Left cardiac atrium (tissue), 4 donors: ENCODE data around the gene PNCK. TPM values are rescaled to one million over a fixed set of nuclear protein-coding genes. Genes with fewer than 3 reads are reported as not detected.
A peak's percentile ranks its signal among the peaks of the same experiment; 100 is the strongest.

Experiments used
- ATAC-seq, 2 donors: fragments of 200-7000 bp; cut with Tn5 transposase; one replicate each; pipeline ENCODE4 v1.9.1; 2020; ENCODE audit warnings: mild to moderate bottlenecking in 2 of 2, moderate library complexity in 2 of 2
- DNase-seq: peaks from one replicate; pipeline ENCODE4 v3.0.0-alpha.2; 2020
- intact Hi-C, 2 donors: fragments of 100-400 bp; cut with DNase I; formaldehyde crosslinking; loops; one replicate each; pipeline versions ENCODE4 v1.14.1 to v1.15.1; 2022 to 2023
- total RNA-seq, 2 donors: library from RNA; stranded (reverse); fragmentation: NEBNext Ultra II Directional; extraction: Animal tissue kit (Norgen Biotek cat#: 25700); gene quantifications; one replicate each; pipeline ENCODE4 v1.2.1, GENCODE V29; 2021
- donor health status: DM: no; HTN: yes; CAD: no.
- donor health status: DM: no; HTN: yes; CAD: no; lungs with severe emphysema.
- donor health status: DM: yes; HTN: yes; CAD: no.
- donor health status: Dilated cardiomyopathy.

Gene PNCK
- total RNA-seq, 2 donors from 2014 or later, result 9.7 to 14.6 TPM

DNA sequence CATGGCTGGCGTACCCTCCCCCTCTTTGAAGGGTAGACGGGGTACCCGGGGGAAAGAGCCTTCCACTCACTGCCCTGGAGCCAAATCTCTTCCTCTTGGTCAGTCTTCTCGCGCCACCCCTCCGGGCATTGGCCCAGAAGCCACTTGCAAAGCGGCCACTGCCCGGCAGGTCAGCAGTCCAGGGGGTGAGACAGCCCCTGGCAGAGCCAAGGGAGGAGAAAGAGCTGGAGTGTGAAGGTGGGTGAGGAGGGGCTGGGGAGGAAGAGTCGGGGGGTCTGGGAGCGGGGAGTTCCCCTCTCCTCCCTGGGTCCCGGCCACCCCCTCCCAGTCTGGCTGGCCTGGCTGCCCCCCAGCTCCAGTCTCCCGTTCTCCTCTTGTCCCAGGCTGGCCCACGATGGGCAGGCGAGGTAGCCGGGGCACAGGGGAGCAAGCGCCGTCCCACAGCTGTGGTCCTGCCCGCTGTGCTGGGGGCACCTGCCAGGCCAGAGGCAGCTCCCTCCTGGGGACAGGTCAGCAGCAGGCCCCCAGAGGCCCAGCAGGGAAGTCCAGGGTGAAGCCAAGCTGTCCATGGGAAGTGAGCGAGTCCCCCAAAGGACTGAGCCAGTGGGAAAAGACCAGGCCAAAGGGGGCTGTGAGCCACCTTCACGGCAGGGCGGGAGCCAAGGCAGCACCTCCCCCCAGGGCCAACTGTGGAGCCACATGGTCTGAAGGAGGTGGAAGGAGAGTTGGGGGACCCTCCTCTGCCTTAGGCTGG, 48.2 kb downstream of the PNCK start:
- intact Hi-C loops, result no loop called here
- no peak for ATAC-seq
- DNase-seq, result no peak

DNA sequence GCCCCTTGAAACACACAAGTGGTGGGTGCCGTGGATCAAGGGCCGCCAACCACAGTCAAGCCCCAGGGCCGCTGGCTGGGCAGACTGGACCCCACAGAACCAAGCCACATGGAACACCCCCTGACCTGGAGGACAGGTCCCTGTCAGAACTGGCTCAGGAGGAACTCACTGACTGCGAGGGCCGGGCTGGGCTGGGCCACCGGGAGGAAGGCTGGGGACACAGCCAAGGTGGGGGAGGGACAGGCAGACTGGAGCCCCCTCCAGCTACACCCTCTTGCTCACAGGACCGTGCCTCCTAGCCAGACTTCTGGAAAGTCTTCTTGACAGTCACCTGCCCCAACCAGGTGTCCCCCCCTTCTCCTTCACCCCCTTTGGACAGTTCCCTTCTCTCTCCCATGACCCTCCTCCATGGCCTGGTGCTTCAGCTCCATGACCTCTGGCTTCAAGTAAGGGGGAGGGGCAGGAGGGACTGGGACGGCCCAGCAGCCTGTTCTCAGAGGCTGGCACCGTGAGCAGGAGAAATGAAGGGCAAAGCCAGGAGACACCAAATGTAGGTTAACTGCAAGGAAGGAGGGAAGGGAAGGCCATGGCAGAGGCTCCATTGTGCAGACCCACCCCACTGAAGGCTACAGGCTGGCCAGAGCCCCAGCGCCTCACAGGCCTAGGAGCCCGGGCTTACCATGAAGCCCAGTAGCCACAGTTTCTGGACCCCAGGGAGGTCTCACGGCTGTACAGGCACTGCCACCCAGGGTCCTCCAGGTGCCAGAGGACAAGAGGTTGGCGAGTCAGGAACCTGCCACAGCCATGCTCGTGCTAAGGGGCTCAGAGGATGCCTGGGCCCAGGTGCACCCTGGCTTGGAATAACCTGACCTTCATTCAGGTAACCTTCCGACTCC, 49.2 kb downstream of the PNCK start:
- intact Hi-C loops, result no loop called here
- ATAC-seq (no peak), DNase-seq (no peak)

DNA sequence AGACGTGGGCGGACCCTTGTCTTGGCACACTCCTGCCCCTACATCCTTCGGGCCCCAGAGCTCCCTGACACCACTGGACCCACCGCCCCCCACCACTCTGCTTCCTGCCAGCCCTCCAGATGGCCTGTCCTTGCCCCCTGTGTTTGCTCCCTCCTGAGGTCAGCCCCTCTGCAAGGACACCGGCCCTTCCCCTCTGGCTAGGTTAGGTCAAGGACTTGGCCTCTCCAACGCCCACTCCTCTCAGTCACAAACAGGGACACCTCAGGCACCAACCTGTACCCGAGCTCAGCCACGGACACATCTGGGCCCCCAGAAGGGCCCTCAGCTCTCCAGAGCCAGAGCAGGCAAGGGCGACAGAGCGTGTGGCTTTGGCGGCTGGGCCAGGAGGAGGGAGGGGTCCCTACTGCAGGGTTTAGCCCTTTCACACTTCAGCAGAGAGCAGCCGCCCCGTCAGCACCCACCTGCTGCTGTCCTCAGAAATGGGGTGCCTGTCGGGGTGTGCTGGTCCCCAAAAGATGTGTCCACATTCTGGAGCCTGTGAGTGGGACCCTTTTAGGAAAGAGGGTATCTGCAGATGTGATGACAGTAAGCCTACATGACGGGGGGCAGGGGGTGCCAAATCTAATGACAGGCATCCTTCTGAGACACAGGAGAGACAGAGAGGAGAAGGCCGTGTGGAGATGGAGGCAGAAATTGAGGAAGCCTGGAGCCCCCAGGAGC, 50.1 kb downstream of the PNCK start:
- no peak for ATAC-seq
- intact Hi-C loops, result no loop called here
- no peak for DNase-seq

DNA sequence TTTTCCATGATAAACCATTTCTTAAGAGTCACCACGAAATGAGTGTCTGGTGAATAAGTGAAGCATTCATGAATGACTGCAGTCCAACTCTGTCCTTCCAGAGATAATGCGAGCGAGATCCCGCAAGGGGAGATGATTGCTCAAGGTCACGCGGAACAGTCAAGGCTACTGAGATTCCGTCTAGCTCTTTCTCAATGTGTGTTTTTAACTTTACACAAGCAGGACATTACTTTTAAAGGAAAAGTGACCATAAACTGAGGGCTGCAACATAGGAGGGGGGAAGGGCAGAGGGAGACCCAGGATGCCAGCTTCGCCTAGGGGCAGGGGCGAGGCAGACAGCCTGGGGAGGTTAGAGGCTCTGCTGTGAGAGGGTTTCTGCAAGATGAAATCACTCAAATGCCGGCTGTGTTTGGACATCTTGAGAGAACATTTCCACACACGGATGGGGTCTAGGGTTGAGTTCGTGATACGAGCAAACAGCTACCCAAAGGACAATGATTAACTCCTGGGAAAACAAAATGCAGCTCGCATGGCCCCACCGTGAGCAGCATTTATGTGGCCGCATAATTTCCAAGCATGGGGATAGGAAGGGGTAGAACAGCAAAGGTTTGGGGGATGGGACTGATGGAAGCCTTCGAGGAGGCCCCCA, 50.8 kb downstream of the PNCK start:
- no peak for DNase-seq
- peak in 1 of 2 donors; percentile 58 for ATAC-seq
- intact Hi-C loops, result no loop called here

DNA sequence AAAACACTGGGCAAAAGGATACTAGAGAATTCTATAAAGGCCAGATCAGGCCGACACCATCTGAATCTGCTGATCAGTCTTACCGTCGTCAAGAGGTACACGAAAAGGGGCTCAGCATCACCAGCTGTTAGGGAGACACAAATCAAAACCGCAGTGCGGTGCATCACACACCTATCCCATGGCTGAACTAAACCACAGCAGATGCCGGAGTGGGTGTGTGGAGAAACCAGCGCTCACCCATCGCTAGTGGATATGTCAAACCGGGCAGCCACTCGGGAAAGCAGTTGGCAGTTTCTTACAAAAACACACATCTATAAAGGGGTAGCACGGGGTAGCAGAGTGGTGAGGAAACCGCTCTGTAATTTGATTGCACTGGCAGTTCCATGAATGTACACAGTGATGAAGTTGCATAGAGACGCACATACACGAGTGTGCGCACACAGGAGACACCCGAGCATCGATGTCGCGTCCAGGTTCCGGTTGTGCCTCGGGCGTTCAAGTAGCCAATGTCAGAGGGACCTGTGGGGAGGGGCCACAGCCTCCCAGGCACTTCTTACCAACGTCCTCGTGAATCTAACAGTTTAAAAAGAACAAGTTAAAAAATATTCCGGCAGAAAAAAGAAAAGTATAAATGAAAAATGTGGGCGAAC, 51.5 kb downstream of the PNCK start:
- intact Hi-C loops, result no loop called here
- DNase-seq (no peak), ATAC-seq (no peak)

DNA sequence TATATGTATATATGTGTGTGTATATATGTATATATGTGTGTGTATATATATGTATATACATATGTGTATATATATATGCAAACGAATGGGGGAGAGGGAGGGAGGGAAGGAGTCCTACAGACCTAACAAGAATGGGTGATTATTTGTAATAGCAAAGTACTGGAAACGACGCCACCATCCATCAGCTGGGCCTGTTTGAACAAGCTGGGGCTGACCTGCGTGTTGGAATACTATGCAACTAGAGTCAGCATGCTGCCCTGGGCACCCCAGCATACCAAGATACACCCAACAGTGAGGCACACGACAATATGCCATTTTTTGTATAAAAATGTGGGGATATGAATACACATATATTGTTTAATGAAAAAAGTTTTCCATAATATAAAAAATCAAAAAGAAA, 53.0 kb downstream of the PNCK start:
- ATAC-seq, result no peak
- no peak for DNase-seq
- intact Hi-C loops, result no loop called here

Other genes starting within 250 kb of the PNCK start
- gene TREX2, start 227.8 kb downstream of the PNCK start, total RNA-seq, result under 1 TPM in 1 of 2 donors, not detected in 1; 0.39 TPM
- gene HAUS7, start 203.2 kb downstream of the PNCK start, total RNA-seq, result 10 to 100 TPM; 15.8 to 22.2 TPM
- gene BGN, start 178.8 kb downstream of the PNCK start, total RNA-seq, result 100 to 1,000 TPM in 1 of 2 donors, 10 to 100 TPM in 1; 96.0 to 193 TPM
- gene ATP2B3, start 156.2 kb downstream of the PNCK start, total RNA-seq, result under 1 TPM in 1 of 2 donors, not detected in 1; 0.10 TPM
- 10 to 100 TPM; 31.4 to 31.8 TPM for gene CCNQ, start 74.7 kb downstream of the PNCK start, total RNA-seq
- gene DUSP9, start 26.6 kb downstream of the PNCK start, total RNA-seq, result not detected
- gene SLC6A8, start 14.1 kb upstream of the PNCK start, total RNA-seq, result 100 to 1,000 TPM; 107 to 134 TPM
- 100 to 1,000 TPM; 123 to 159 TPM for gene BCAP31, start 50.6 kb upstream of the PNCK start, total RNA-seq
- gene ABCD1, start 51.0 kb upstream of the PNCK start, total RNA-seq, result 10 to 100 TPM; 11.5 to 15.0 TPM
- gene PLXNB3, start 90.4 kb upstream of the PNCK start, total RNA-seq, result 1 to 10 TPM; 5.9 to 7.1 TPM
- 10 to 100 TPM; 24.1 to 25.8 TPM for gene SRPK3, start 107.2 kb upstream of the PNCK start, total RNA-seq
- gene IDH3G, start 120.6 kb upstream of the PNCK start, total RNA-seq, result 10 to 100 TPM; 56.4 to 68.4 TPM
- gene SSR4, start 120.9 kb upstream of the PNCK start, total RNA-seq, result 100 to 1,000 TPM; 180 to 183 TPM
- 1 to 10 TPM; 4.0 to 4.3 TPM for gene PDZD4, start 156.7 kb upstream of the PNCK start, total RNA-seq
- gene L1CAM, start 212.4 kb upstream of the PNCK start, total RNA-seq, result 1 to 10 TPM; 4.3 to 9.2 TPM
- 1 to 10 TPM; 3.7 to 3.8 TPM for gene AVPR2, start 230.9 kb upstream of the PNCK start, total RNA-seq